Stimulated activated CD4-positive, alpha-beta T cell treated with anti-CD3 and anti-CD28 coated beads, Interleukin-2, amount 100 ng/mL, for 48 hours (primary cell): Measurements from ENCODE around the gene AVEN.
"Not testable (repeated sequence)": the region's sequence is repeated elsewhere in the genome, so short reads cannot be mapped to it uniquely, and the experiment has no call there.

Source experiments
- DNase-seq, 2 donors: peaks; one replicate each; pipeline ENCODE4 v3.0.0-alpha.2; 2020

Gene AVEN

GRCh38 chr15:33840615-33841014, 198.4 kb downstream of the AVEN start:
- no peak for DNase-seq

GRCh38 chr15:33839540-33839939, 199.5 kb downstream of the AVEN start:
- no peak for DNase-seq

GRCh38 chr15:33837294-33837693, 201.7 kb downstream of the AVEN start:
- DNase-seq, result no peak

GRCh38 chr15:33834892-33835743, 203.9 kb downstream of the AVEN start:
- DNase-seq, result no peak

GRCh38 chr15:33831646-33832045, 207.4 kb downstream of the AVEN start:
- DNase-seq, result no peak

GRCh38 chr15:33830351-33830750, 208.7 kb downstream of the AVEN start:
- no peak for DNase-seq

GRCh38 chr15:33826201-33826600, 212.8 kb downstream of the AVEN start:
- no peak for DNase-seq

- no peak for DNase-seq
These were observed 213.6 kb downstream of the AVEN start for GRCh38 chr15:33825453-33825852.

GRCh38 chr15:33823119-33823518, 215.9 kb downstream of the AVEN start:
- no peak for DNase-seq

- no peak for DNase-seq
These were observed 216.5 kb downstream of the AVEN start for GRCh38 chr15:33822479-33822878.

GRCh38 chr15:33819499-33819898, 219.5 kb downstream of the AVEN start:
- not testable (repeated sequence) for DNase-seq
